ELR (cell line): ENCODE measurements around the gene BTBD9.

Experiments
- DNase-seq: peaks from one replicate; pipeline ENCODE4 v3.0.0-alpha.2; 2015; ENCODE audit warnings: low read depth

BTBD9 gene

GRCh38 chr6:38283734-38284362, 355.9 kb downstream of the BTBD9 start:
- peak; percentile 84 for DNase-seq

GRCh38 chr6:38282911-38283310, 356.8 kb downstream of the BTBD9 start:
- DNase-seq, result peak; percentile 63

- DNase-seq, result no peak
These were observed 358.6 kb downstream of the BTBD9 start for GRCh38 chr6:38281126-38281525.

- no peak for DNase-seq
These were observed 359.7 kb downstream of the BTBD9 start for GRCh38 chr6:38279963-38280588.

- DNase-seq, result peak; percentile 21
These were observed 360.3 kb downstream of the BTBD9 start for GRCh38 chr6:38279423-38279822.

GRCh38 chr6:38273325-38273724, 366.4 kb downstream of the BTBD9 start:
- no peak for DNase-seq

GRCh38 chr6:38272222-38272621, 367.5 kb downstream of the BTBD9 start:
- no peak for DNase-seq

DNA sequence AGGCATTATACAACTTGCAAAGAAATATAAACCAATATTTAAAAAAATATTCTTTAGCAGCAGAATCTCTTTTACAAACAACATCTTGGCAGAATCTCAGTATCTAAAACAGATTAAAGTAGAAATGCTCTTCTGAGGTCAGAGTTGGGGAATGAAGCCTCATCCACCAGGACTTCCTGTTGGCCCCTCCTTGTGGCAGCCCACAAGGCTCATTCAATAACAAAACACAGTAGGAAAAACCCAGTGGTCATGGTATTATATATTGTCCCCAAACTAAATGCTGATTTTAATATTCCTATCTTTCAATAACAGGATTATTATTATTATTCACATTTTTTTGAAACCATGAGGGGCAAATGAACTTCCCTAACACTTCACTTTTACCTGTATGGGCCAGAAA, 368.6 kb downstream of the BTBD9 start:
- peak; percentile 63 for DNase-seq

GRCh38 chr6:38270367-38270766, 369.4 kb downstream of the BTBD9 start:
- DNase-seq, result peak; percentile 47

- DNase-seq, result no peak
These were observed 370.1 kb downstream of the BTBD9 start for GRCh38 chr6:38269461-38270172.

DNA sequence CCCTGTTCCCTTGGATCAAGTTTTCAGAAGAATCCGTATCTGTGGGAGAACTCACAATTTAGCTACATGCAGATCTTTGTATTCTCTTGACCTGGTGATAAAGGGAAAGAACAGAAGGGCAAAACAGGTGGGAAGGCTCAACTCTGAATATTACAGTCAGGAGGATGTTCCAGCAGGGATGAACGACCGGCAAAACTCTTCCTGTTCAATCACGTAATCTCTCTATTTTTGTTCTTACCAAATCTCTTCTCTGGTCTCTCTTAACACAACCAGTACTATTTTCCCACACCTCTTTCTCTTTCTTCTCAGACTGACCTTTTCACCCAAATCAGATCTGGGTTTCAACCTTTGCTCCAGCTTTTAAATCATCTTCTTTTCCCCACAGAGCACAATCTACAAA, 371.4 kb downstream of the BTBD9 start:
- no peak for DNase-seq

GRCh38 chr6:38266921-38267354, 372.8 kb downstream of the BTBD9 start:
- DNase-seq, result no peak

DNA sequence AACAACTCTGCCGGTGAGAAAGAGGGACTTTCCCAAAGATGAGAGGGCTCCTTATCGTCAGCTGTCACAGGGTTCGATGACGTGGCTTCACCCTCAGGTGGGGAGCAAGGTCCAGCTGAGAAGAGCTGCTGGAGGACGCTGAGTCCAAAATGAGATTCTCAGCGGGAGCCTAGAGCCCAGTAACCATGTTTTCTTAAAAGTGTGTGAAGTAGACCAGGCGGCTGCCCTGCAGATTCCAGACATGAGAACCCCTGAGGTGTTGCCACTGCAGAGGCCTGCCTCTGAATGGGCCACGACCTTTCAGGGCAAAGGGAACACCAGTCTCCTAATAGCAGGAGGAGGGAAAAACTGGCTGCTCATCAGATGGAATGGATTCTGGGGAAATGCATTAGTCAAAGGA, 375.1 kb downstream of the BTBD9 start:
- no peak for DNase-seq

DNA sequence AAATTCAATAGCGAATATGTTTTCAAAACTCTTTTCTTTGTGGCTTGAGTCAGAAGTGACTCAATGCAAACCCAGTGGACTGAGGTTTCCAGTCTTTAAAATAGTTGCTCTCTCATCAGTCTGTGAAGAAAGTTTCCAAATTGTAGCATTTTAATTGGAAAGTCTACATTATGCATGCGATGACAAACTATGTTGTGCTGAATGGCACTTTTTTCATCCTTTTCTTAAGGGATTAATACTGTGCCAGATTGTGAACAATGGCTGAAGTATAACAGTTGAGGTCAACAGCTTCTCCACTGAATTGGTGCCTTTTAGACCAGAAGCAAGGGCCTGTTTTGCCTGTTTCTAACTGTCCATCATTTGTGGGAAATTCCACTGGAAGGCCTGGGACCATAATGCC, 377.1 kb downstream of the BTBD9 start:
- DNase-seq, result peak; percentile 83

DNA sequence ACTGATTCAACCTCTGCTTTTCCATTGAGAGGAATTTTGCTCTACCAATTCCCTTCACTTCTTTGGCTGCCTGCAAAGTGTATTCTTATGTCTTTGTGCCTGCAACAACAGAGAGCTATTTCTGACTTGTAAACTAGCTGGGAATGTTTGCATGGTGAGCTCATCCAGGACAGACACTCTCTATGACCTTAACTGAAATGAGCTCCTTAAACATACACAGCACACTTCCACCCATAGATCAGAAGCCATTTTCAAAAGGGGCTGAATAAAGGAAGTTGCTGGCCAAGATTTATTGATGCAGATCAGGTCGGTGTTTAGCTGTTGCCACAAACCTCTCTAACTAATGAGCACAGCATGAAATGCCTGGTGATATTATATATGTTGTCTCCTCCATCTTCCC, 377.7 kb downstream of the BTBD9 start:
- DNase-seq, result peak; percentile 92

DNA sequence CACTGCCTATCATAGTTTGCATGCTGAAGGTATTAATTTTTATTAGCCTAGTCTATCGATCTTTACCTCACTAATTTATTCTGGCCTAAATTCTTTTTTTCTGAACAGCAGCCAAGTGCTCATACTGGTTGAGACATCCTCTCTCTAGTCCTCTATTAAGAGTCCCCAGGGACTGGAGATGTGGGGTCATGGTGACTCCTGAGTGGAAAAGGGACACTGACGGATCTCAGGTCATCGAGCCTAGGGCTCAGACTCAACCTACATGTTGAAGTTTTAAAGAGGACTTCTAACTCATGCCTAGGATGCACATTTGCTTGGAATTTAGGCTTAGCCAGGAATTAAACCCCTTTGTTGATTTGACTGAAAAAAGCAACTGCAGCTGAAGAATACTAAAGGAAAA, 378.1 kb downstream of the BTBD9 start:
- DNase-seq, result peak; percentile 43

DNA sequence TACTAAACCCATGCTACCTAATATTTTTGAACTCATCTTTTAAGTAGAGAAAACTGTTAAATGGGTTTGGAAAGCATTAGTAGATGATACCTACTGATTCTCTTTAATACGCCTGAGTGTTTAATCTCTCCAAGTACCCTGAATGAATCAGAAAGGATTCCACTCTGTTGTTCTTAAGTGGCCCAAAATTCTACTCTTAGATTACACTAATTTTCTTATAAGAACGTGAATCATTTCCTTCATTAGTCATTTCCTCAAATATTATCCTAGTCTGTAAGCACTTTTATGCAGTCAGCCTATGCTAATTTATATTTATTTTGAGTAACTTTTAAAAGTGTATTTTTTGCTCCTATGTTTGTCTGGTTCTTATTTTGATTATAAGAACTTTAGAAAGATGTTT, 380.0 kb downstream of the BTBD9 start:
- peak; percentile 93 for DNase-seq

DNA sequence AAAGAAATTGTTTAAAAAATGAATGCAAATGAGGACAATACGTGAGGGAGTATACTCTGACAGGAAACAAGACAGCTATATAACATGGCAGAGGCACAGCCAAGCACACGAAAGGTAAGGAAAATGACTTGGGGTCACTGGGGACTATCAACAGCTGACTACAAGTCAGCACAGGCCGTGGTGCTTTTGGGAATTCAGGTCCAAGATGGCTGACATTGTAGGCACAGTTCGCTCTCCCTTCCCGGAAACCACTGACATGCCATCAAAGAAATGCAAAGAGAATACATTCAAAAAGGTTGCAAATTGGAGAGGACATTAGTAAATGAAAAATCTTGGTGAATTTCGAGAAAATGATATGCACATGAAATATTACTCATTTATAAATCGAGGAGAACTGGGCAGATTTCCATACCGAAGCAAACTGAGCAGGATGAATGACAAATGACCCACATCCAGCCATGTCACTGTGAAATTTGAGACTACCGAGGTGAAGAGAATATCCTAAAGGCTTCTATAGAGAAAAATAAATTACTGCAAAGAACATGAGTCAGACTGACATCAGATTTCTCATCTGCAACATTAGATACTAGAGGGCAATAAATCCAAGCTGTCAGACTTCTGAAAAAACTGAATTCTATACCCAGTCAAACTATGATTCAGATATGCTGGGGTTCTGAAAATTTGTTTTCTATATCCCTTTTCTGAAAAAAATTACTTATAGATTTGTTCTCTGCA, 391.1 kb downstream of the BTBD9 start:
- DNase-seq, result peak; percentile 76

DNA sequence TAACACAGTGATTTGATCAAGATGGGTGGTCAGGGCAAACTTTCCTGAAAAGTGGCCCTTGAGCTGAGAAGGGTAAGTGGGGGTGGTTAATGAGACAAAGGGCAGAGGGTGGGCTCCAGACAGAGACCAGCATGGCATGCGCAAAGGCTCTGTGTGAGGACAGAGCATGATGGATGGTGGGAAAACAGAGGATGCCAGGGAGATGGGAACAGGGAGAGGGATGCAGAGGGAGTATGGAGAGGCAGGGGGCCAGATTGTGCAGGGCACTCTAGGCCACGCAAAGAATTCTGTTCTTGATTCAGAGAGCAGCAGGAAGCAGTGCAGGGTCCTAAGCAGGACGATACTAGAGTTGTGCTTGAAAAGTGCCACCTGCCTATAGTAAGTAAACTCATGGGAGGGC, 394.4 kb downstream of the BTBD9 start:
- no peak for DNase-seq

DNA sequence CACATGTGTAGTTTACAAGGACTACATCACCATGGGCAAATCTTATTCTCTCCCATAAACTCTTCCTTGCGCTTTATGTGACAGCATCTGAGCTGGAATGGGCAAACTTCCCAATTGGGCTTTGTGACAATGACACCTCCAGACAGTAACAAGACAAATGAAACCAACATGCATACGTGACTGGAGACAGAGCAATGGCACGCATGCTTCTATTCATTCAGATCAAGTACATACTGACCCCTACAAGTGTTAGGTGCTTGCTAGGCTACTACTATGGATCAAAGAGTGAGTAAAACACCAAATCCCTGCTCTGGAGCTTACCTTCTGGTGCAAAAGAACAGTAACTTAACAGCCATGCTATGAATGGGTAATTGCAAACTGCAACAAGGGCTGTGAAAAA, 394.9 kb downstream of the BTBD9 start:
- no peak for DNase-seq

DNA sequence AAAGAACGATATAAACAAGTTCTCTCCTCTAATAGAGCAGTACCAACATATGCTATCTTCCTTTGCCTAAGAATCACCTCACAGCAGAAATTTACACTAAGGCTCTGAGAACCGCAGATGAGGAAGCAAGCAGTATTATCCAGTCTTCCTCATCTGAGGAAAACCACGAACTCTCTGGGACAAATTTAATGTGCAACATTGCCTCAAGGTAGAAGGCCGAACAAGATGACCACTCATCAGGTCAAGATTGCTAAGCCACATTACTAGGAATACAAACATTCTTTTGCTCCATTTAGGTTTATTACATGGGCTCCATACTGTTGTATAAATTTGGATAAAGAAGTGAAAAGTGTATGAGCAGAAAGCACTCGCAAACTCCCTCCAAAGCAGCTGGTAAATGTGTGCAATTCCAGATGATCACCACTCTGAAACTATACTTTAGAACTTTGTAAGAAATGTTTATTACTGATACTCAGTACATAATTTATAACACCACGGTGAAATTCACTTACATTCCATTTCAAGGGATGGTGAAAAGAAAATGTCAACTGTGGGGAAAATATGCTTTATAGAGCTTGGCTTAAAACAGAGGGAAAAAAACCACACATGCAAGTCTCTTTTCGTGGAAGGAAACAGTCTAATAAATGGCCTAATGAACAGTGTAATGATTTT, 398.4 kb downstream of the BTBD9 start:
- DNase-seq, result peak; percentile 65
